Measurements from ENCODE around the gene SLC25A38.

GRCh38 chr3:39387411-39387975, 4.3 kb downstream of the SLC25A38 start:
- TF ChIP-seq CTCF (IDR thresholded peaks at IDR 0.05; ENCODE audit: poor library complexity, severe bottlenecking) (no peak), TAF1 (IDR thresholded peaks at IDR 0.05; ENCODE audit: low read depth) (no peak), REST (IDR thresholded peaks at IDR 0.05; ENCODE audit: borderline replicate concordance) (no peak), EP300 (conservative IDR thresholded peaks at IDR 0.05; ENCODE audit: poor library complexity, severe bottlenecking) (no peak)

Data from neural cell (in vitro differentiated cells).